Suprapubic skin (tissue), 4 donors: Measurements from ENCODE around the gene TAS2R43.
"Not testable (repeated sequence)": the region's sequence is repeated elsewhere in the genome, so short reads cannot be mapped to it uniquely, and the experiment has no call there.

ENCODE experiments used
- EP300 ChIP-seq: sonication (generic); formaldehyde crosslinking; IDR thresholded peaks from one replicate; pipeline ENCODE4 v1.6.1; 2017; ENCODE audit warnings: antibody characterized with exemption
- POLR2A ChIP-seq, 2 donors: fragments of 450-650 bp; IDR thresholded peaks; one replicate each; pipeline ENCODE4 v1.6.1; 2017; ENCODE audit warnings: antibody characterized with exemption in 2 of 2, mild to moderate bottlenecking in 2 of 2, moderate library complexity in 2 of 2
- POLR2AphosphoS5 ChIP-seq, 3 donors: sonication (generic); formaldehyde crosslinking; IDR thresholded peaks; one replicate each; pipeline ENCODE4 v1.6.1; 2017; ENCODE audit warnings: antibody characterized with exemption in 3 of 3
- TF ChIP-seq, protein P1 (sequence below), 2 donors: fragments of 200-600 bp in 1 of 2; fragments of 450-650 bp in 1 of 2; sonication (generic) in 1 of 2; IDR thresholded peaks; one replicate each; pipeline ENCODE4 v1.5.1; 2016 to 2019; ENCODE audit warnings: antibody characterized with exemption in 2 of 2, mild to moderate bottlenecking in 1 of 2, moderate library complexity in 1 of 2

DNA sequence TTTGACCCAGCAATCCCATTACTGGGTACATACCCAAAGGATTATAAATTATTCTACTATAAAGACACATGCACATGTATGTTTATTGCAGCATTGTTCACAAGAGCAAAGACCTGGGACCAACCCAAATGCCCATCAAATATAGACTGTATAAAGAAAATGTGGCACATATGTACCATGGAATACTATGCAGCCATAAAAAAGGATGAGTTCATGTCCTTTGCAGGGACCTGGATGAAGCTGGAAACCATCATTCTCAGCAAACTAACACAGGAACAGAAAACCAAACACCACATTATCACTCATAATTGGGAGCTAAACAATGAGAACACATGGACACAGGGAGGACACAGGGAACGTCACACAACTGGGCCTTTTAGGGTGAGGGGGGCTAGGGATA is 22.0 kb upstream of the TAS2R43 start:
- TF ChIP-seq, protein P1, sequence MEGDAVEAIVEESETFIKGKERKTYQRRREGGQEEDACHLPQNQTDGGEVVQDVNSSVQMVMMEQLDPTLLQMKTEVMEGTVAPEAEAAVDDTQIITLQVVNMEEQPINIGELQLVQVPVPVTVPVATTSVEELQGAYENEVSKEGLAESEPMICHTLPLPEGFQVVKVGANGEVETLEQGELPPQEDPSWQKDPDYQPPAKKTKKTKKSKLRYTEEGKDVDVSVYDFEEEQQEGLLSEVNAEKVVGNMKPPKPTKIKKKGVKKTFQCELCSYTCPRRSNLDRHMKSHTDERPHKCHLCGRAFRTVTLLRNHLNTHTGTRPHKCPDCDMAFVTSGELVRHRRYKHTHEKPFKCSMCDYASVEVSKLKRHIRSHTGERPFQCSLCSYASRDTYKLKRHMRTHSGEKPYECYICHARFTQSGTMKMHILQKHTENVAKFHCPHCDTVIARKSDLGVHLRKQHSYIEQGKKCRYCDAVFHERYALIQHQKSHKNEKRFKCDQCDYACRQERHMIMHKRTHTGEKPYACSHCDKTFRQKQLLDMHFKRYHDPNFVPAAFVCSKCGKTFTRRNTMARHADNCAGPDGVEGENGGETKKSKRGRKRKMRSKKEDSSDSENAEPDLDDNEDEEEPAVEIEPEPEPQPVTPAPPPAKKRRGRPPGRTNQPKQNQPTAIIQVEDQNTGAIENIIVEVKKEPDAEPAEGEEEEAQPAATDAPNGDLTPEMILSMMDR (IDR thresholded peaks at IDR 0.05), result not testable (repeated sequence)
- TF ChIP-seq POLR2A (IDR thresholded peaks at IDR 0.05); POLR2AphosphoS5 (IDR thresholded peaks at IDR 0.05); EP300: not testable (repeated sequence)
